Activated gamma-delta T cell treated with anti-CD3 and anti-CD28 coated beads, Interleukin-2, amount 50 U/mL, for 16 hours (primary cell): ENCODE measurements around the gene USH2A.

Experiments
- DNase-seq: peaks from one replicate; pipeline ENCODE4 v3.0.0-alpha.2; 2020; ENCODE audit warnings: low read depth

The USH2A gene

DNA sequence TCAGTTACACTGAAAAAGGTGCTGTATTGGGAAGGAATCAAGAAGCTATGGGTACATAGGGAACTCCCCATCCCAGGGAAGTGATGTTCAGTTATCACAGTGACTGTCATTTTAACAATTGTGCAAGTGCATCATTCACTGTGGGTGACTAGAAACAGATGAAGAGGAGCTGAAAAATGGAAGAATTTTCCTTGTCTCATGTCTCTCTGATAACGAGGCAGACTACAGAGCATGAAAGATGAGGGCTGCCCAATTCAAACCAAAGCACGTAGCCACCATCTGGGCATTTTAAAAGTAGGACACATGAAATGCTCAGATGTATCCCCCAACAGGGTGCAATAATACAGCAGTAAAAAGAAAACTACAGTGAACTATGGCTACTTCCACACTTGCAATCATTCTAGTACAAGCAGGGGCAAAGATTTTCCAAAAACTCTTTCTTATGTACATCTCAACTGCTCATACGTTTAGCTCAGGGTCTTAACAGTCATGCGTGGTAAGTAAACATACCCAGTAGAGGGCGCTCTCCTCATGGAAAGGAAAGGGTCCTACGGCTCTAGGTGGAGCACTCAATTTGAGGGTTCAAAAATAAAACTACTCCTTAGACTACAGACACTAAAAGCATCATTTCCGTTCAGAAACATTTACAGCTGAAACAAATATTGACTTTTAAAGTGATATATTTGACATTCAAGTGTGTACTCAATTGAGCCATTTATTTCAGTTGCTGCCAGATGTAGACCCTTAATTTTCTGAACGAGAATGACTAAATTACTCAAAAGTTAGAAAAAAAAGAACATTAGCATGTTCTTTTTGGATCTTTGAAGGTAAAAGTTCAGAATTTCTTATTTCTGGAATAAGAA, 713.0 kb downstream of the USH2A start:
- DNase-seq = no peak

DNA sequence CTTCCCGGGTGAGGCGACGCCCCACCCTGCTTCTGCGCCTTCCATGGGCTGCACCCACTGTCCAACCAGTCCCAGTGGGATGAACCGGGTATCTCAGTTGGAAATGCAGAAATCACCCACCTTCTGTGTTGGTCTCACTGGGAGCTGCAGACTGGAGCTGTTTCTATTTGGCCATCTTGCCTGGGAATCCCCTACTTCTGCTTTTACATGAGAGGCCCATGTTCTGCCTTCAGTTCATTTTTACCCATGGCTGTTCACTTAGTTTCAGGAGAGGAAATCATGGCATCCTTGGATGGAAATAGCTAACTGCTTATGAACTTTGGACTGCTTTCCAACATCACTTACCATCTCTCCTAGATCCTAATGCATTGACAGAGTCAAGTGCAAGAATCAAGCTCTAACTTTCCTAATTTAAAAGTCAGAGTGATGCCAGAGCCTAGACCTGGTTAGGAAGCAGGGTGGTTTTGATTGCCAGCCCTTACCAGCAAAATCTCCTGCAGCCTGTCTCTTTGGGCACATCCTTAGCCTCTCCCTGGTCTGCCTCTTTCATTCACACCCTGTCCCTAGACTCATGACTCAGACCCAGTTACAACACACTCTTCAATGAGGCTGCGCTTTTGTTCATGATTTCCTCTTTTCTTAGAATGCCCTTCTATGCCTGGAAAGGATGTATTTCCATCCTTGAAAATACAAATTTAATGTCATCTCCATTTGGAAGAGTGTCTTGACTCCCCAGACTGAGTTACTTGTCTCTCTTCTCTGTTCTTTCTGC, 719.0 kb downstream of the USH2A start:
- no peak for DNase-seq

DNA sequence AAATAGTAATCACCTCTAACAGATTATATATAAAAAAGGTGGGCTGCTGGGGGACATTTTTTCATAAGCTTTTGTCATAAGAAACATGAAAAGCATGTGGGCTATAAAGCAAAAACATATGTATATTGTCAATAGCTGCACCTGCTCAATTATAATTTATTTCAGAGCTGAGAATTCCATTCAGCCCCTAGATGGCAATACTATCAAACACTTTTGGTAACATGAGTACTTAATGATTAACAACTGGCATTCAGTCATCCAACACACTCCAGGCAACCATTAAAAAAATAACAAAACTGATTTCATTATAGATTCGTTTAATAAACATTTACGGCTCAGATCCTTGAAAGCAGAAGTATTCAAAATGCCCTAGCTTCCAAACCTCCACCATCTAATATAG, 741.0 kb downstream of the USH2A start:
- DNase-seq = no peak

DNA sequence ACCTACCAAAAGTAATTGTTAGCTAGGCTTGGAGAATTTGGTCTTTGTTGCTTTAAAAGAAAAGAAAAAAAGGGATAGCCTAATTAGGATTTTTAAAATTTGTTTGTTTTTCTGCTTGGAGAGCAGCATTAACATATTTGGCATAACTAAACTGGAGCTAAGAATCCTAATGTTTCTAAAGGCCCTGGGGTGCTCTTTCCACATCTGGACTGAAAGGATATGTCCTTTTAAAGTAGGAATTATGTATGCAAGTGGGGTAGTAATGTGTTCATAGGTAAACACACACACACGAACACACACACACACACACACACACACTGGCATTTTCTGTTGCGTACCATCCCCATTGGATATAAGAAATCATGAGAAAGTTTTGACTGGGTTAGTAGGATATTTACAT, 742.2 kb downstream of the USH2A start:
- no peak for DNase-seq

GRCh38 chr1:215679231-215679630, 744.0 kb downstream of the USH2A start:
- DNase-seq = no peak

GRCh38 chr1:215677112-215677511, 746.1 kb downstream of the USH2A start:
- DNase-seq = no peak

DNA sequence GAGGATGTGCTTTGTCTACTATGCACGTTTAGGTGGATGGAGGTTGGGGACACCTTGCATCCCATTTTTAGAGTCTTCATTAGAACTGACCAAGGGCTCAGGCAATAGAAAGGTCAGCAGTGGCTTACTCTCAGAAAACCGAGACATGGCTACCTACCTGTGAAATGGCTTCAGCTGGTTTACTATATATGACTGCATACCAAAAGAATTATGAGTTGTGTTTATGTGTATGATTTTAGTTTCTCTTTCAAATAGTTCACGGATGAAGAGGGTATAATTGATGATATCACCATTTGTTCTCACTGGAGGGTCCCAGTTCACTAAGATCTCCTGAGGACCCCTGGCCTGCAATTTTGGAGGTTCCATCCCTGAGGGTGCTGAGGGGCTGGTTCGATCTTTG, 749.3 kb downstream of the USH2A start:
- no peak for DNase-seq

DNA sequence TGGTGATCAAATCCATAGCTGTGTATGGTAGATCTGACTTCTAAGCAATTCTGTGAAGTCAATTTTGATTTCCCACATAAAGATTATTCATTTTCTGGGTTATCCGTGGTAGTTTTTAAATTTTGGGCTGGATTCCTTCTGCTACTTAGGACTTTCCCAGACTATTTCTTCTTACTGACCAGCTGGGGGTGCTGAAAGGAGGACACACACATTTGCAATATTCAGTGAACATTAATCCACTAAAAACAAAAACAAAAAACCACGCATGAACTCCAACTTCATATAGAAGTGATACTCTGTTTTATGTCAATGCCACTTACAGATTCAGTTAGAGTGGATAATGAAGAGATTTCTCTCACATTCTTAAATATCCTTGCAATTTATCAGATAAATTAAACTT, 750.8 kb downstream of the USH2A start:
- no peak for DNase-seq

GRCh38 chr1:215669806-215670491, 753.3 kb downstream of the USH2A start:
- DNase-seq = no peak

DNA sequence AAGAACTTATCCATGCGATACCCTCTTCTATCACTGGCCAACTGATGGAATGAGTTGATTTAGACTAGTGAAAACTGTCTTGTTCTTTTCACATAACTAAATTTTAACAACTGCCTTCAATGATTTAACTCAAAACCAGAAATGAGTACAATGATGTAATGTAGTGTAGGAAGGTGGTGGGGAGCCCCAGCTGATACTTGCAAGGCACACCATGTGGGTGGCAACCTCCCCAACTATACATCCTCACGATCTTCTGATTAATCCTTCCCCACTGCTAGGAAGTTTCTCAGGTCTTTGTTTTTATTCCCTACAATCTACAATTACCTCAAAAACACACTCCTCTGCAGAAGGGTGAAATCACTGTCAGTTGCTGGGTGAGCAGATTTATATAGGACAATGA, 755.5 kb downstream of the USH2A start:
- no peak for DNase-seq

- DNase-seq = no peak
Measured at GRCh38 chr1:215665215-215665614, 758.0 kb downstream of the USH2A start.

DNA sequence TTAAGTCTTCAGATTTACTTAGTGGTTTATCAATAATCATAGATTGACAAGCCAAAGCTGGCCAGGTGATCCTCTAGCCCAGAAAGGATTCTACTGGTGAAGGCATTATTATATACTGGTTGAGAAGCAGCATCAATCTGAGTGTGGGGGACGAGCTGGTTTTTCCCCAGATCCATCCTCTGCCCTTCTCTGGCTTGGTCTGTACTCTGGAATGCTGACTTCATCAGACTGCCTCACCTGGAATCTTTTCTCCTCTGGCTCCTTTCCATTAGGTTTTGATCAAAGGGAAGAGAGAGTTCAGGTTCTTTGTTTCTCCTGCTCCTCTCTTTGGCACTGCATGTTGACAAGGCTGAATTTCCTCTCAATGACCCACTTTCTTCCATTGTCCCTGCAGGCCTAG, 762.2 kb downstream of the USH2A start:
- DNase-seq = no peak

DNA sequence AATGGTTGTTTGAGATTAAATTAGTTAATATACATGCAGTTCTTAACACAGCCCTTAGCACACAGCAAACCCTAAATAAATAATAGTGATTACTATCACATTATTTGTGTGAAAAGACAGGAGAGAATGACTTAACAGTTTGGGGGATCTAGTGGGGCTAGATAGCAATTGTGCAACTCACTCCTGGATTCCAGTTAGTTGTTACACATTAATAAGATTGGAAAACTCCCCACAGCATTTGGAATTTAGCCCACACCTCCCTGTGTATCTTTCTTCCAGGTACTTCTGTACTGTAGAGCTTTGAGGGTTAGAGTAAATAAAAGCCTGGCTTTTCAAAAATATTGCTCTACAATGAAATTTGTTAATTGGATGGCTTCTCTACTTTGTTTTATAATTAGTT, 763.0 kb downstream of the USH2A start:
- DNase-seq = no peak

GRCh38 chr1:215657047-215657446, 766.2 kb downstream of the USH2A start:
- DNase-seq = no peak

GRCh38 chr1:215652371-215652770, 770.9 kb downstream of the USH2A start:
- DNase-seq = no peak

GRCh38 chr1:215651867-215652266, 771.4 kb downstream of the USH2A start:
- no peak for DNase-seq

DNA sequence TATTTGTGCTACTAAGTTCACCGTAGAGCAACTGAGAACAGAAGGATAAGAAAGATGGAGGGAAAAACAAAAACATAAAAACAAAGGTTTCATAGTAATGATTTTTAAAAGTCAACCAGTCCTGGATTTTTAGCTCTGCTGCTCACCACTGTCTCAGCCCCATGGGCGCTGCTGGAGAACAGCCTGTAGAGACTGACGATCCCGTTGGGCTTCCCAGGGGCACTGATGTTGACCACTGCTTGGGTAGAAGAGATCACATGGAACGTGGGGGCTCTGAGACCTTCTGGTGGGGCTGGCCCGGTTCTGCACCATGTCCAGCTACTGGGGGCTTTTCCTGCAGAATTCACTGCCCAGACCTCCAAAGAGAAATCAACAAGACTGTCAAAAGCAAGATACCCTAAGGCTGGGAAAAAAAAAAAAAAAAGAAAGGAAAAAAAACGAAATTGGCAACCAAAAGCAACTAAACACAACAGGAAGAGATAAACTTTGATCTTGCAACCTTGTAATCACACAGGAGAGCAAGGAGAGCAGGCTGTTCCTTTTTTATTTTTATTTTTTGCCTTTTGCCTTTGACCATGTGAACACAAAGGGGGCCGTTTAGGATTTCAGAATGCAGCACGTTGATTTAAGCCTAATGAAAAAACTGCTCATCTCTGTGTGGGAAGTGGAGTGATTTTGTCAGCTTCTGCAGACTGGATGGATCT, 772.6 kb downstream of the USH2A start:
- no peak for DNase-seq

- DNase-seq = no peak
Measured at GRCh38 chr1:215648957-215649356, 774.3 kb downstream of the USH2A start.

GRCh38 chr1:215647738-215648137, 775.5 kb downstream of the USH2A start:
- no peak for DNase-seq

GRCh38 chr1:215645861-215646260, 777.4 kb downstream of the USH2A start:
- no peak for DNase-seq

DNA sequence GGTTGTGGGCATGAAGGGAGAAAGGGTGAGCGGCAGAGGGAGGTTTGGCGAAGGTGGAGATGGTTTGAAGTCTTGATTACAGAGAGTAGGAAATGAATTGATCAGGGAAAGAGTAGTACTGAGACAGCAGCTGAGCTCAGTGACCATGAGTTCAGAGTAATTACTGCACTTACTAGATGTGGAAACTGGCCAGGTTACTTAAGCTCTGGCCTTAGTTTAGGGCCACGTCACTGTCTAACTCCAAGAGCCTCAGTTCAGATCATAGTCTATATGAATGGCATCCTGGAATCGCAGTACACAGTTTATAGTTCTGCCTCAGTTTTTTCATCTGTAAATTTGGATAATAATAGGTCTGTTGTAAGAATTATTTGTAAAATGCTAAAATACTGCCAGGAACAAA, 778.1 kb downstream of the USH2A start:
- no peak for DNase-seq
